GM18951 (cell line): ENCODE measurements around the gene POLR3H.
"Not testable (repeated sequence)": the region's sequence is repeated elsewhere in the genome, so short reads cannot be mapped to it uniquely, and the experiment has no call there.

Experiments
- POLR2A ChIP-seq: IDR thresholded peaks from 4 replicates; pipeline ENCODE4 v1.6.1; 2011; ENCODE audit warnings: mild to moderate bottlenecking; ENCODE audit not compliant: insufficient read length, insufficient read depth; ENCODE audit errors: extremely low read depth
- in situ Hi-C: fragments of 300-500 bp; cut with MboI; formaldehyde crosslinking; loops from one replicate; pipeline ENCODE4 v1.12.0; 2022; ENCODE audit warnings: low sequenced_read_pairs, mixed read lengths, inconsistent platforms; ENCODE audit not compliant: unreplicated experiment

Gene POLR3H

DNA sequence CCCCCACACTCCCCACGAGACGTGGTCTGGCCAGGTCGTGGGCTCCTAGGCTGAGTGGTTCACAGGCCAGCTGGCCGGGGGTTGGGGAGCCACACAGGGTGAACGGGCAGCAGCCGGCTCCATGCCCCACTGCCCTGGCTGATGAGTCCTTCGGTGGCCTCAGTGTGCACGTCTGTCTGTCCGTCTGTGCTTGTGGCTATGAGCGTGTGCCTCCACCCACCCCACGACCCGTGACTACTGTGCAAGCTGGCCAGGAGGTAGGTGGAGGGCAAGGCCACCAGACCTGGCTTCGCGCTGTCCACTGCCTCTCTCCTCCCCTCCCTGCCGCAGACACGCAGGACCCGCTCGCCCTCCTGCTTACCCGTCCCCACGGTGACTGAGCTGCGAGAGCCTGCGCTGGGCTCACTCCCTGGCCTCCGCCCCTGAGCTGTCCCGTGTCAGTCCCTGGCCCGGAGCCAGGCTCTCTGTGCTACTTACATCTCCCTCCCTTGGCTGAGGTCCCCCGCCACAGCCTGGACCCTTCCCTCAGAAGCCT lies 30.6 kb upstream of the POLR3H start:
- TF ChIP-seq POLR2A = no peak
- in situ Hi-C loops = no loop called here

DNA sequence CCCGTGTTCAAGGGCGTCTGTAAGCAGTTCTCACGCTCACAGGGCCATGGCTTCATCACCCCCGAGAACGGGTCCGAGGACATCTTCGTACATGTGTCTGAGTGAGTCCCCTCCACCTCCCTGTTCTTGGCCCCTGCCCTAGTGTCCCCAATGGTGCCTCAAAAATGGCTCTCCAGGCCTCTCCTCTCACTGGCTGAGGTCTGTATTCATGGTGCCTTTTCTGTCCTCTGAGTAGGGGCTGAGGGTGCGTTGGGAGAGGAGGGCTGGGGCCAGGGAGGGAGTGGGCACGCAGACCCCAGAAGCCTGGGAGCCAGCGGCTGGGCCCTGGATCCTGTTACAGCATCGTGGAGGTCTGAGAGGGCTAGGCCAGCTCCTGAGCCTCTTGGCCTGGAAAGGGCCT lies 29.4 kb upstream of the POLR3H start:
- TF ChIP-seq POLR2A = no peak
- in situ Hi-C loops = no loop called here

DNA sequence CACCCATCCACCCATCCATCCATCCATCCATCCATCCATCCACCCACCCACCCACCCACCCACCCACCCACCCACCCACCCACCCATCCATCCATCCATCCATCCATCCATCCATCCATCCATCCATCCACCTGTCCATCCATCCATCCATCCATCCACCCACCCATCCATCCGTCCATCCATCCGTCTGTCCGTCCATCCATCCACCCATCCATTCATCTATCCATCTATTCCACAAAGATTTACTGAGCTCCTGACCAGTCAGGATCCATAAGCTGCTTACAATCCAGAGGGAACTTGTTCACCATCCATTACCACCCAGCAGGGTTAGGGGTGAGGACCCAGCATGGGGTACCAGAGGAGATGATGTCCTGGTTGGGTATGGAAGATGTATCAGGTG lies 28.0 kb upstream of the POLR3H start:
- in situ Hi-C loops = not testable (repeated sequence)

DNA sequence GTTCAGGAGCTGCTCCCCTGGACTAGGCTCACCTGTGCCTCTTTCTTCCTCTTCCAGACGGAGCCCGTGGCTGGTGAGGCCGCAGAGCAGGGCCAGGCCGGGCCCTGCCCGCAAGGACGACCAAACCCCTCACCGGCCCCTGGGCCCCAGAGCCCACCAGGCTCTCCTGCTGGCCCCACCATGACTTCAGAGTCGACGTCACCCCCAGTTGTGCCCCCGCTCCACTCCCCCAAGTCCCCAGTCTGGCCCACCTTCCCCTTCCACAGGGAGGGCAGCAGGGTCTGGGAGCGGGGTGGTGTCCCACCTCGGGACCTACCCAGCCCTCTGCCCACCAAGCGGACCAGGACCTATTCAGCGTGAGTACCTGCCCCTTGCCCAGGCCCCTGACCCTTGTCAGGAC lies 27.5 kb upstream of the POLR3H start:
- no peak for TF ChIP-seq POLR2A

DNA sequence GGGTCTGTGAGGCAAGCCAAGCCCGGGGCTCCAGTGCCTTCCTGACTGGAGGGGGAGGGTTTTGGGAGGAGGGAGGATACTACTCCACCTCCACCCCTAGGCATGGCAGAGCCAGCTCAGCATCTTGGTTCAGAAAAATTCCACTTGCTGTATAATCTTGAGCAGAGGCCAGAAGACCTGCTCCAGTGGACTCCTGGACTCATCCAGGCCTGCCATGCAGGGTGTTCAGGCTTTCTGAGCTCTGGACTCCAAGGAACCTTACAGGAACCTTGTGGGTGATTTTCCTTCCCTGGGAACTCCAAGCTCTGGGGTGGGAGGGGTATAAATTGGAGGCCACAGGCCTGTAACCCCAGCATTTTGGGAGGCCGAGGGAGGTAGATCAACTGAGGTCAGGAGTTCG lies 26.0 kb upstream of the POLR3H start:
- in situ Hi-C loops = no loop called here
- no peak for TF ChIP-seq POLR2A

More for the DNA sequence above, 27.5 kb upstream of the POLR3H start:
- in situ Hi-C loops = no loop called here

DNA sequence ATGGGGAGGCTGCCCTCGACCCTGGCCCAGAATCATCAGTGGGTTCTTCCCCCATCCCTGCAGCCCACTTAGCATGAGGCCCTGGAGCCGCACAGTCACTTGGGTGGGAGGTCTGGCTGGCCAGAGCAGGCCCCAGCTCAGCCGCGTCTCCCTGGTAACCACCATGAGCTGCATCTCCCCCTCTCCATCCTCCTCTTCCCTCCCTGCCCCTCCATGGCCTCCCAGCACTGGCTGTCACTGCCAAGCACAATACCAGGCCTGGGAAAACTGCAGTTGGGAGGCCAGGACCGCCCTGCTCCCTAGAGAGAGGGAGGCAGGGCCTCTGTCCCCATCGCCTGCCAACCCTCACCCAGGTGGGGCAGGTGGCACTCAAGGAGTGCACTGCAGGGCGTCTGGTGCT lies 24.5 kb upstream of the POLR3H start:
- TF ChIP-seq POLR2A = no peak

DNA sequence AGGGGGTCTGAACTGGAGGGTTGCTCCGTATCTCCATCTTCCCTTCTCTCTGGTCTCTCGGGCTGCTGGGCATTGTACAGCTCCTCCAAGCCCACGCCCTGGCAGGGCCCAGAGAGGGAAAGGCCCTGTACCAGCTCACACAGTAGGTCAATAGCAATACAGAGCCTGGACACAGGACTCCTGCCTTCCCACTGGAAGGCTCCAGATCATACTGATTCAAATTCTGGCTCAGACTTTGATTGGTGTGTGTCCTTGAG lies 23.2 kb upstream of the POLR3H start:
- no peak for TF ChIP-seq POLR2A
- in situ Hi-C loops = no loop called here

More for the DNA sequence above, 24.5 kb upstream of the POLR3H start:
- in situ Hi-C loops = no loop called here

DNA sequence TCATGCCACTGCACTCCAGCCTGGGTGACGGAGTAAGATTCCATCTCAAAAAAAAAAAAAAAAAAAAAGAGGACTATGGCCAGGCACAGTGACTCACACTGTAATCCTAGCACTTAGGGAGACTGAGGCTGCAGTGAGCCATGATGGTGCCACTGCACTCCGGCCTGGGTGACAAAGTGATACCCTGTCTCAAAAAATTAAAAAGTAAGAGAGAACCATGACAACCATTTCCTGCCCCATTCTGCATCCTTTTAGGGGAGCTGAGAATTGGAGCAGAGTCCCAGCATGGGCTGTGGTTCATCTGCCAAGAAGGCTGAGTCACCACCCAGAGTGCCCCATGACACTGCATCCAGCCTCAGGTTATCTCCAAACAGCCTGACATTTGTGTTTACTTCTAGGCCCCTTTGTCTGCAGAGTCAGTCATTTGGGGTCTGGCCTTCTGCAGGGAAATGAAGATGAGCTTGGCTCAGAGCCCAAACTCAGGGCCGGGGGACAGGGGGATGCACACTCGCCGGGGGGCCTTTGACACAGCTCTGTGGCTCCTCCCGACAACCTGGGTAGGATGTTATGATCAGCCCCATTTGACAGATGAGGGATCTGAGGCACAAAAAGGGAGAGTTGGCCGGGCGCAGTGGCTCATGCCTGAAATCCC lies 21.3 kb upstream of the POLR3H start:
- no peak for TF ChIP-seq POLR2A
- in situ Hi-C loops = no loop called here

DNA sequence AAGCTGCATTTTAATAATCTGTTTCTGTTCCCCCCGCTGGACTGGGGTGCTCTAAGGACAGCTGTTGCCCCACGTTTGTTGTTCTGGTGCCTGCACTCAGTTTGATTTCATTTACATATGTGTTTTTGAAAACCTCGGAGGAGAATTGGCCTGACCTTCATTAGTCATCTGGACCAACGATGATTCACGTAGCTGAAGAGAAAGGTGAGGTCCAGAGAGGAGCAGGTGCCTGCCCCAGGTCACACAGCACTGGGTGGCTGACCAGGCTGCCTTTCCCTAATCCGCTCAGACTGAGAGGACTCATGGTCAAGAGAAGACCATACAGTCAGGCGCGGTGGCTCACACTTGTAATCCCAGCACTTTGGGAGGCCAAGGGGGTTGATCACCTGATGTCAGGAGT lies 20.3 kb upstream of the POLR3H start:
- TF ChIP-seq POLR2A = no peak
- in situ Hi-C loops = no loop called here

DNA sequence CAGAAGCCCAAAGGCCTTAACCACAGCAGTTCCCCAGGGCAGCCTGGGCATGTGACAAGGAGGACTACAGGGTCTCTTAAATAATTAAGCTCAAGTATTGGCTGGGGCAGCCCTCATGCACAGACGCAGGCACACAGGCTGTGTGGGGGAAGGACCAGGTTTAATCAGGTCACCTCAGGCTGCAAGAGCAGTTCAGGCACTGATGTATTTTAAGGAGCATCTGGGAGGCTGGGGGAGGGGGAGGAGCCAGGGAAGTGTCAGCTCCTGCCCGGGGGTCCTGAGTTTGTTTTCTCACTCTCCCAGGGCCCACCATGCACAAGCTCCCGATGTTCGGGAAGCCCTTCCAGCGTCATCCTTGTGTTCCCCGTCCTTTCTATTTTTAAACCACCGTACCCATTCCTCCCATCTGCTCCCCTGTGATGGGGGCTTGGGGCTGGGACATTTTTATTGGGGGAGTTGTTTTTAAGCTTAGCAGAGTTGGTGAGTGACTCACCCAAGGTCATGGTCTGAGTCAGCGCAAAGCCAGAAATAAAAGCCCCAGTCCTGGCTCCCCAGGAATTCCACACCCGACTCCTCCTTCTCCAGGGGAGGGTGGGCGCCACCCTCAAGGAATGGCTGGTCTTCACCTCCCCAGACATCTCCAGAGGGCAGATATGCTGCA lies 18.9 kb upstream of the POLR3H start:
- TF ChIP-seq POLR2A = no peak
- in situ Hi-C loops = no loop called here

DNA sequence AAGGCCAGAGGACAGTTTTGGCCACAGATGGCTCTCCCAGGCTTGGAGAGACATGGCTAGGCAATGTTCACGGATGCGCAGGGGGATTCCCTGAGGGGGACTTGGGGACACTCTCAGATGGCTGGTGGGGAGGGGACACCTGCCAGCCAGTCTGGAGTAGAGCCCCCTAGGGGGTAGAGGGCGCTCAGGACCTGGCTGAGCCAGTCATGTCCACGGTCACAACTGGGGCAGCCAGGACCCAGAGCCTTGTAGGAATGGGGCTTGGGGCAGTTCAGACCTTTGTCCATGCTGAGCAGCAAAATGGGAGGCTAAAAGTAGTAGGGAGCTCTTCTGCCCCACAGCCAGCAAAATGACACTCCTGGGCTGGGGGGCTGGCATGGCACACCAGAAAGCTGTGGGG lies 18.2 kb upstream of the POLR3H start:
- no peak for TF ChIP-seq POLR2A
- in situ Hi-C loops = no loop called here

DNA sequence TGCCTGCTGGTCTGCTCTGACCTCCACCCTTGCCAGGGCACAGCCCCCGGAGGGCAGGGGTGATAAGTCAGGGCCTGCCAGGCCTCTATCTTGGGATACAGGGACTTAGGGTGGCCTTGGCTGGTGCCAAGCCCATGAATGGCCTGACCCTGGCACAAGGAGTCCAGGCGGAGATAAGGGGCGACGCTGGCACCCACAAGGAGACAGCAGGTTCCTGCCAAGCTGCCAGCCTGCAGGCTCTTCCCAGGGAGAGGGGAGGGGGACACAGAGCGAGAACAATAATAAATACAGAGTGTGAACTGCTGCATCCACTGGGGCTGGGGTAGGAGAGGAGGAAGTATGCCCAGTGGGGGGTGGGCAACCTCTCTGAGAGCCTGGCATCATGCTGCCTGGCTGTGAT lies 17.5 kb upstream of the POLR3H start:
- in situ Hi-C loops = no loop called here
- TF ChIP-seq POLR2A = no peak

DNA sequence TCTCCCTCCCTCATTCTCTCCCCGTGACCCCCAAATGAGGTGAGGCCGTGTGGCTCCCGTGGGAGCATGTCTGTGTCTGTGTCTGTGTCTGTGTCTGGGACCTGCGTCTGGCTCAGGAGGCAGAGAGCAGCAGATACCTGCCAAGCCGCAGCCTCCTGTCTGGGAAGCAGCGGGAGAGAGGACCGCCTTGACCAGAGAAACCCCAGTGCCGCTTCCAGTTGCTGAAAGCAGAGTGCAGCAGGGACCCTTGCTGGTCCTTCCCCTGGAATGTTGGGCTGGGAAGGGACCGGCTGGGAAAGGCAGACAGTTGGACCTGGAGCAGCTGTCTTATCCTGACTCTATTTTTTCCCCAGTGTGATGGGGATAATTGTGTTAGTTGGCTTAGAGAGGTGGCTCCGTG lies 17.1 kb upstream of the POLR3H start:
- no peak for TF ChIP-seq POLR2A
- in situ Hi-C loops = no loop called here

DNA sequence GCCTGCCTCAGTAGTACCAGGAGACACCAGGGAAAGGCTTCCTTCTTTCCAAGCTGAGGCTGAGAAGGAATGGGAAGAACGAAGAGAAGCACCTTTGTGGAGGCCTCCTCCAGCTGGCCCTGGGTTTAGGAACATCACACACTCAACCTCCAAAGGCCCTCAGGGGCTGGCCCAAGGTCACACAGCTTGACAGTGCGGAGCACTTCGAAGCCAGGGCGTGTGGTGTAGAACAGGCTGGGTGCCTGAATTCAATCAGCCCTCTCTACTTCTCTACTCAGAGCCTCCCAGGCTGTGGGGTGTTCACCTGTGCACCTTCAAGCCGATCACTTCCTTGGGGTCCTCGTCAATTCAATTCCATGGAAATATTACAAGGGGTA lies 15.8 kb upstream of the POLR3H start:
- in situ Hi-C loops = no loop called here
- no peak for TF ChIP-seq POLR2A

DNA sequence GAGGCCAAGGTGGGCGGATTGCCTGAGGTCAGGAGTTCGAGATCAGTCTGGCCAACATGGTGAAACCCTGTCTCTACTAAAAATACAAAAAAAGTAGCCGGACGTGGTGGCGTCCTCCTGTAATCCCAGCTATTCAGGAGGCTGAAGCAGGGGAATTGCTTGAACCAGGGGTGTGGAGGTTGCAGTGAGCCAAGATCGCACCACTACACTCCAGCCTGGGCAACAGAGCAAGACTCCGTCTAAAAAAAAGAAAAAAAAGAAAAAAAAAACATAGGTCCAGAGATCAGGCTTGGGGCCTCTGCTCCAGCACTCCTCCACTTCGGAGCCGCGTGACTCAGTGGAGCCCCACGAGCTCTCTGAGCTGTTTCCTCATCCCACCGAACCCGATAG lies 14.0 kb upstream of the POLR3H start:
- in situ Hi-C loops = not testable (repeated sequence)
